SH-SY5Y (cell line): ENCODE results near the gene COG7.

Experiments used
- GATA2 ChIP-seq: IDR thresholded peaks from 2 replicates; pipeline ENCODE4 v1.6.1; 2011; ENCODE audit warnings: mild to moderate bottlenecking, low read depth, low read length
- GATA3 ChIP-seq: IDR thresholded peaks from 2 replicates; pipeline ENCODE4 v1.6.1; 2011; ENCODE audit warnings: low read depth, mild to moderate bottlenecking, low read length, moderate library complexity

COG7 gene

DNA sequence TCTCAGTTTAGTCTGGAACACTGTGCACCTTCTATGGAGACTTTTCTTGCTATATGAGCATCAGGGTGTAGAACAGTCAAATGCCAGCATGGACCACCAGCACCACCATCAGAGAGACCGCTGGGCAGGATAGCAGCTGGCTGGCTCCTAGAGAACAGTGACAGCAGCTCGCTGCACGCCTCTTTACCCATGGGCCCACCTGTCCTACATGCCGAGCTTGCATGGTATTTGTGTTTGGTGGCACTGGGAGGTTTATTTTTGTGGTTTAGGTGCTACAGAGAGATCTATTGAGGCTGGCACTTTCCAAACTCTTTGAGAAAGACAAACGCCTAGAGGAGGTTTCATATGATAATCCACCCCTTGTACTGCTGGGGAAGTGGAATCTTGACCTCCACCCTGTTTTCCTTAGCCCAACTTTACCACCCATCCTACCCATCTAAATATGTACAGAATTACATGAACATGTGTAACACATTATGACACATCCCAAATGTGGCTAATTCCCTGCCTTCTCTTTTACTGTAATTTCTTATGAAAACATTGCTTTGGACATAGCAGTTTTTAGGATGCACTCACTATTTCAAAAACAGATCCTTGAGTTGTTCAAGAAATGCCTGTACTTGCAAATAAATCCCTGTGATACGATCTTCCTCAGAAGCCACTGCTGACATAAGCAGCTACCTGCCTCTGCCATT lies 46.3 kb downstream of the COG7 start:
- no peak for TF ChIP-seq GATA3
- TF ChIP-seq GATA2, result no peak

DNA sequence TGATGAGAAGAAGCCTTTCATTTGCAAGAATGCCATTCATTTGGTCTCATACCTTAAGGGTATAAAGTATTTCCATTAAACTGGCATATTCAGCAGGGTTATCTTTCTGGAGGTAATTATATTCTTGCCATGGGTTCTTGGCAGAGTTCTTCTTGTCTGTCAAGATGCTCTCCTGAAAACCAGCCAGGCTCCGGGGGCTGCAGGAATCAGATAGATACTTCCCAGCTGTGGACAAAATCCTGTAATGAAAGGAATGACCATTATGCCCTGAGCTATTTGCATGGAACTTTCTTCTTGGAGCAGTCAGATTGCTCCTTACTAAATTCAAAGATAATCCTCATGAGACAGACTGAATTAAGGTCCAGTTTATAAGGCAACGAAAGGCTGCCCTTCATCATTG lies 47.0 kb downstream of the COG7 start:
- TF ChIP-seq GATA2, result no peak
- no peak for TF ChIP-seq GATA3

- TF ChIP-seq GATA3 (no peak), GATA2 (no peak)
These were observed 49.4 kb downstream of the COG7 start for GRCh38 chr16:23403547-23403946.

GRCh38 chr16:23402100-23402499 lies 50.9 kb downstream of the COG7 start:
- TF ChIP-seq GATA2 (no peak), GATA3 (no peak)

DNA sequence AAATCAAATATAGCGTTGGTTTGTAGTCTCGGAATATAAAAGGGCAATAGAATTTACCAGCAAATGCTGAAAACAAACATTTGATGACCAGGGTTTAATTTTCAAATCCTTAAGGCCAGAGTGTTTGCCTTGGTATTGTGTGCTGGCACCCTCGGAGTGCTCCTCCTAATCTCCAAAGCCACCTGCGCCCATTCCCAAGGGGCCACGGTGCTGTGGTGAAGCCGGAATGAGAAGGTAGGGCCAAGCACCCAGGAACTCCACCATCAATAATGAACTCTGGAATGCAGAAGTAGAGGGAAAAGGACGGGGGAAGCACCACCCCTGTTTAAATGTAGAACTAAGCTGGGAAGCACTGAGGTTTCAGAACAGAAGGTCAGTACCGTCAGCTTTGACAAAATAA lies 51.9 kb downstream of the COG7 start:
- TF ChIP-seq GATA3 (no peak), GATA2 (no peak)

- TF ChIP-seq GATA3 (no peak), GATA2 (no peak)
These were observed 53.8 kb downstream of the COG7 start for GRCh38 chr16:23398987-23399805.

GRCh38 chr16:23397464-23397863 lies 55.5 kb downstream of the COG7 start:
- TF ChIP-seq GATA2, result no peak
- TF ChIP-seq GATA3, result no peak

GRCh38 chr16:23395732-23396131 lies 57.3 kb downstream of the COG7 start:
- TF ChIP-seq GATA3, result no peak

DNA sequence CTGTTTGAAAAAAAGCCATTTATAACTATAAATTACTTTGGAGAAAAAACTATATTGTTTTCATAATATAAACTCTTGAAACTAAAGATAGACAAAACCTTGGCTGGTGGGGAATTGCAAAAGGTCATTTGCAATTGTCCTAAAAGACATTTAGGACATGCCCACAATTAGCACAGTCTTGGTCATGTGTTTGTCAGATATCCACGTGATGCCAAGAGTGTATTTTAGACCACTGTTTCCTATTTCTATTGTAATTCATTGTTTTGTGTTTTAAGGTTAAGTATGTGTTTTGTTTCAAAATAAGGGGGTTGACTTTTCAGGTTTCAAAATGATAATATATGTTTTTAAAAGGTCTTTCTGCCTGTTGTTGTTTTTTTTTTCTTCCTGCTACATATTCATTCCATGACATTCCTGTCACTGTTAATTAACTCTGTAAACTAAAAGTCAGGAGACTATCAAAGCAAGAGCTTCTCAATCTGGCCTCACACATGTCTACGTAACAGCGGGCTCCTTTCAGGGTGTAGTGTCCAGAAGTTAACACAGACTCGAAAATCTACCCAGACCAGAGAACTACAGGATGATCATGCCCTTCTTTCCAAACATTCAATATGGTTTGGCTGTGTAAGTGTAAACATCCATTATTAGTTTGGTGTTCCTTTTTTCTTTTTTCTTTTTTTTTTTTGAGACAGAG lies 58.7 kb downstream of the COG7 start:
- TF ChIP-seq GATA2, result no peak

DNA sequence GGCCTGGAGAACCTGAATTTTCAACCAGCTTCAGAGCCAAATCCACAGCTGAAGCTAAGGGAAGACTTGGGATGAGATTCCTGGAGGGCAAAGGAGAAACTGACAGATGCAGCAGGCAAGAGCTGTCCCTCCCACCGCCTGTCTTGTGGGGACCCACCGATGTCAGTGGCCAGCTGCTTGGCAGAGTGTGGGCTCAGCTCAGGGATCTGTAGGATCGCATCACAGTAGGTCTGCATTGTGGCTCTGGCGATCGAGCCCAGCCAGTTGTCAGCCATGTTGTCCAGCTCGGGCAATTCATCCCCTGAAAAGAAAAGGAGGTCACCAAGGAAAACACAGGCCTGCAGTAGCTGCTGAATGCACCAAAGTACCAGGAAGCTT lies 60.8 kb downstream of the COG7 start:
- TF ChIP-seq GATA3 (no peak), GATA2 (no peak)

GRCh38 chr16:23391381-23392222 lies 61.4 kb downstream of the COG7 start:
- TF ChIP-seq GATA2, result no peak
- TF ChIP-seq GATA3, result no peak

DNA sequence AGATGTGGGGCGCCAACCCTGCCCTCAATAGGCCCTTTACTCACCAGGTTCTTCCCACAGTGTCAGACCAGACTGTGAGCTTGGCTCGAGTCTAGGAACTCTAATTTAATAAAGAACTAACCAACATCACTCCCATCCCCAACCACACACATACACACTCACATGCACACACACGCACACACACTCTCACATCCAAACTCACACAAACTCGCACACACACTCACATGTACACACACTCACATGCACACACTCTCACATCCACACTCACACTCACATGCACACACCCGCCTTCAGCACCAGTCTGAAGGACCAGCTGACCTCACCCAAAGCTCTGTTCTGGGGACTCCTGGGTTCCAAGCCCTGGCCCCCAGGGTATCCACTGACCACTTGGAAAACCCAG lies 63.8 kb downstream of the COG7 start:
- TF ChIP-seq GATA2, result no peak
- no peak for TF ChIP-seq GATA3

GRCh38 chr16:23388786-23389185 lies 64.2 kb downstream of the COG7 start:
- no peak for TF ChIP-seq GATA3
- no peak for TF ChIP-seq GATA2

GRCh38 chr16:23387666-23388065 lies 65.3 kb downstream of the COG7 start:
- no peak for TF ChIP-seq GATA3
- TF ChIP-seq GATA2, result no peak

GRCh38 chr16:23385441-23385840 lies 67.5 kb downstream of the COG7 start:
- TF ChIP-seq GATA3 (no peak), GATA2 (no peak)
